ENCODE results near the gene SLC9C2. TPM values are rescaled to one million over a fixed set of nuclear protein-coding genes. Genes with fewer than 3 reads are reported as not detected.

SLC9C2 gene
- total and polyA plus RNA-seq, 8 donors = 2.6 TPM; not detected in 7

DNA sequence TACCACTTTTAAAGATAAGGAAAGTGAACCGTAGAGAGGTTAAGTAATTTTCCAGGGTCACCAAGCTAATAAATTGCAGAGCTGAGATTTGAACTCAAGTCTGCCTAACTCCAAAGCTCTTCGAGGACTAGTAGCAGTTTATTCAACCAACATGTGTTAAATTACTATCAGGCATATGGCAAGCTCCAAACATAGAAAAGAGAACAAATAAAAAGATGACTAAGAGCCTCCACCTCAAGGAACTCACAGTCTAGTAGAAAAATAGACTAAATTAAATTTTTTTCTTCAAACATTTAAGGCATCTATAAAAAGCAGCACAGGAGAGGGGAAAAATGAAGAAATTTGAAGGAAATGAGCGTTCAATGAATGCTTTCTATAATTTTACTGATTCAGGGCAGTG, 22.2 kb downstream of the SLC9C2 start:
- Histone ChIP-seq H3K9me3 (no peaks in the 10 kb centered on the region), H3K4me1 (no peaks in the 10 kb centered on the region), H3K36me3 (no peaks in the 10 kb centered on the region), H3K4me3 (no peak overlapping the region), H3K27me3 (no peaks in the 10 kb centered on the region), H3K27ac (no peak overlapping the region)
- TF ChIP-seq POLR2AphosphoS5 (IDR thresholded peaks at IDR 0.05) (no peak), POLR2A (IDR thresholded peaks at IDR 0.05) (no peak), EP300 (IDR thresholded peaks at IDR 0.05) (no peak)
- TF ChIP-seq, protein P1, sequence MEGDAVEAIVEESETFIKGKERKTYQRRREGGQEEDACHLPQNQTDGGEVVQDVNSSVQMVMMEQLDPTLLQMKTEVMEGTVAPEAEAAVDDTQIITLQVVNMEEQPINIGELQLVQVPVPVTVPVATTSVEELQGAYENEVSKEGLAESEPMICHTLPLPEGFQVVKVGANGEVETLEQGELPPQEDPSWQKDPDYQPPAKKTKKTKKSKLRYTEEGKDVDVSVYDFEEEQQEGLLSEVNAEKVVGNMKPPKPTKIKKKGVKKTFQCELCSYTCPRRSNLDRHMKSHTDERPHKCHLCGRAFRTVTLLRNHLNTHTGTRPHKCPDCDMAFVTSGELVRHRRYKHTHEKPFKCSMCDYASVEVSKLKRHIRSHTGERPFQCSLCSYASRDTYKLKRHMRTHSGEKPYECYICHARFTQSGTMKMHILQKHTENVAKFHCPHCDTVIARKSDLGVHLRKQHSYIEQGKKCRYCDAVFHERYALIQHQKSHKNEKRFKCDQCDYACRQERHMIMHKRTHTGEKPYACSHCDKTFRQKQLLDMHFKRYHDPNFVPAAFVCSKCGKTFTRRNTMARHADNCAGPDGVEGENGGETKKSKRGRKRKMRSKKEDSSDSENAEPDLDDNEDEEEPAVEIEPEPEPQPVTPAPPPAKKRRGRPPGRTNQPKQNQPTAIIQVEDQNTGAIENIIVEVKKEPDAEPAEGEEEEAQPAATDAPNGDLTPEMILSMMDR (IDR thresholded peaks at IDR 0.05) = no peak
- WGBS, 5 donors = 52 to 73% (median 67%) methylated on average over 3 of the region's 3 CpGs
- intact Hi-C loops (cut with DNase I; ENCODE audit: low total_unique reads) = no loop called here
- DNase-seq = no peak

DNA sequence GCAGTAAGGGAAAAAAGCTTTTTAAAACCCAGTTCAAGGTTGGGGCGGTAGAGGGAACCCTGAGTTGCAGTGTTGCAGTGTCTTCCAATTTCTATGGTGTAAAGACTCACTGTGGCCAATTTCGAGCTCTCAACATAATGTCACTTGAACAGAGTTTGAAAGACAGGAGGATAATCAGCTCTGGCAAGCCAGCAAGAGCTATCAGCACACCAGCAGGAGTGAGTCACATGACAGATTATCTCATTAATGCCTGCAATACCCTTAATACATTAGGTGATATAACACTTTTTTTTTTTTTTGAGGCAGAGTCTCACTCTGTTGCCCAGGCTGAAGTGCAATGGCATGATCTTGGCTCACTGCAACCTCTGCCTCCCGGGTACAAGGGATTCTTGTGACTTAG, 22.8 kb downstream of the SLC9C2 start:
- Histone ChIP-seq H3K4me3 (no peak overlapping the region), H3K36me3 (no peaks in the 10 kb centered on the region), H3K4me1 (no peaks in the 10 kb centered on the region), H3K27me3 (no peaks in the 10 kb centered on the region), H3K27ac (no peak overlapping the region), H3K9me3 (no peaks in the 10 kb centered on the region)
- WGBS, 5 donors = 80 to 87% (median 86%) methylated on average over 3 of the region's 3 CpGs
- TF ChIP-seq POLR2A (IDR thresholded peaks at IDR 0.05) (no peak), POLR2AphosphoS5 (IDR thresholded peaks at IDR 0.05) (no peak), EP300 (IDR thresholded peaks at IDR 0.05) (no peak)
- TF ChIP-seq, protein P1 (IDR thresholded peaks at IDR 0.05) = no peak
- intact Hi-C loops (cut with DNase I; ENCODE audit: low total_unique reads) = no loop called here
- DNase-seq = no peak

DNA sequence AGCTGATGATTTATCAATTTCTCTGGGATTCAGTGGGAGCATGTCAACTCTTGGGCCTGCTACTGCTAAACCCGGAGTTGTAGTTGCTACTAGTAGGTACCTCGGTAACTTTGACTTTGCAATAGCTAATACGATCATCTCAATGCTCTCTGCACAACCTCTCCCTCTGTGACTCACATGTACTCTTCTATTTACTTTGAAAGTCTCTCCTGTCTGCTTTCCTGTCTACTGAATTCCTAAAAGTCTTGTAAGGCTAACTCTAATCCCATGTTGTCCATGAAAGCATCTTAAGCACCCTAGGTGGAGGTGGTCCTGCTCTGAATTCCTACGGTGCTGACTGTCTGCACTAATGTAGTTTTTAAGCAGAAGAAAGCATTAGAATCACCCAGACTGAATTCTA, 29.3 kb downstream of the SLC9C2 start:
- Histone ChIP-seq H3K4me1 (no peaks in the 10 kb centered on the region), H3K36me3 (no peaks in the 10 kb centered on the region), H3K27me3 (no peaks in the 10 kb centered on the region), H3K27ac (no peak overlapping the region), H3K4me3 (no peak overlapping the region), H3K9me3 (no peaks in the 10 kb centered on the region)
- intact Hi-C loops (cut with DNase I; ENCODE audit: low total_unique reads) = no loop called here
- TF ChIP-seq POLR2AphosphoS5 (IDR thresholded peaks at IDR 0.05) (no peak), POLR2A (IDR thresholded peaks at IDR 0.05) (no peak), EP300 (IDR thresholded peaks at IDR 0.05) (no peak)
- TF ChIP-seq, protein P1 (IDR thresholded peaks at IDR 0.05) = no peak
- 91 to 97% (median 94%) methylated on average over 4 of the region's 4 CpGs for WGBS, 5 donors
- no peak for DNase-seq

DNA sequence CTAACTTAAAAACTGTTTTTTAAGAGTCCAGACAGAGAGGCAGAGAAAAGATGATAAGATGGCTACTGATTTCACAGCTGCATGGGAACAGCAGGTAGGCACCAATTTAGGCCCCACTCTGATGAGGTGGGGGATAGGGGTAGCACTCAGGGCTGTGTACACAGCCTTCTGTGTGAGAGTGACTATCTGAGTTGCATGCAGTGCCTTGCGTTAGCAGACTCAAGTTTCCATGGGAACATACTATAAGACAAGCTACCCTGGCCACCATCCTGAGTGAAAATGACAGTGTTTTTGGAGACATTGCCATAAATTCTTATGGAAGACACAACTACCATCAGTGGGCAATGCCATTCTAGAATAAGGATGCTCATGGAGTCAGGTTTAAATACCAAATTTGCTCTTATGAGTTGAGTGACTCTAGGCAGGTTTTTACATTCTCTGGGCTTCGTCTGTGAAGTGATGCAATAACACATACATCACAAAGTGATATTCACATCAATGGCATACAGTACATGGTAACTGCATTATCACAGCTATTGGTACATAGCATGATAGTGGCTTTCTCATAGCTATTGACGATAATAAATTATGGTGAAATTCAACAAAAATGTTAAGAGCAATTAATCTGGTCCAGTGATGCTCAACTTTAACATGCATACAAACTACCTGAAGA, 30.5 kb downstream of the SLC9C2 start:
- 87 to 92% (median 90%) methylated on average over 3 of the region's 3 CpGs for WGBS, 5 donors
- DNase-seq = no peak
- no peaks in the 10 kb centered on the region for H3K4me1 ChIP-seq
- no peaks in the 10 kb centered on the region for H3K27me3 ChIP-seq
- no peaks in the 10 kb centered on the region for H3K36me3 ChIP-seq
- H3K27ac ChIP-seq = no peak overlapping the region
- no peaks in the 10 kb centered on the region for H3K9me3 ChIP-seq
- TF ChIP-seq, protein P1 (IDR thresholded peaks at IDR 0.05) = no peak
- no peak for TF ChIP-seq POLR2A (IDR thresholded peaks at IDR 0.05)
- TF ChIP-seq POLR2AphosphoS5 (IDR thresholded peaks at IDR 0.05) = no peak
- no peak for TF ChIP-seq EP300 (IDR thresholded peaks at IDR 0.05)
- intact Hi-C loops (cut with DNase I; ENCODE audit: low total_unique reads) = no loop called here
- H3K4me3 ChIP-seq = no peak overlapping the region
